HEK293 (cell line): ENCODE results near the gene KIAA1755.

Experiments
- ZBTB17 ChIP-seq: fragments of 450-650 bp; formaldehyde crosslinking; IDR thresholded peaks from 2 replicates; pipeline ENCODE4 v1.5.1; 2016; ENCODE audit warnings: missing biosample characterization, missing genetic modification characterization
- ZFP37 ChIP-seq: fragments of 450-650 bp; formaldehyde crosslinking; IDR thresholded peaks from 2 replicates; pipeline ENCODE4 v1.5.1; 2016; ENCODE audit warnings: missing biosample characterization, missing genetic modification characterization
- ZNF24 ChIP-seq: fragments of 450-650 bp; formaldehyde crosslinking; IDR thresholded peaks from 2 replicates; pipeline ENCODE4 v1.5.1; 2016; ENCODE audit warnings: missing biosample characterization, missing genetic modification characterization
- ZNF292 ChIP-seq: fragments of 450-650 bp; formaldehyde crosslinking; IDR thresholded peaks from 2 replicates; pipeline ENCODE4 v1.5.1; 2016; ENCODE audit warnings: low read depth, missing biosample characterization, missing genetic modification characterization, borderline replicate concordance
- ZNF354C ChIP-seq: fragments of 450-650 bp; formaldehyde crosslinking; IDR thresholded peaks from 2 replicates; pipeline ENCODE4 v1.5.1; 2016; ENCODE audit warnings: missing biosample characterization, missing genetic modification characterization, low read depth, borderline replicate concordance
- ZNF664 ChIP-seq: fragments of 450-650 bp; formaldehyde crosslinking; IDR thresholded peaks from 2 replicates; pipeline ENCODE4 v1.5.1; 2016; ENCODE audit warnings: missing biosample characterization, missing genetic modification characterization
- ZSCAN30 ChIP-seq: fragments of 450-650 bp; IDR thresholded peaks from 2 replicates; pipeline ENCODE4 v1.5.1; 2018; ENCODE audit warnings: missing biosample characterization, mild to moderate bottlenecking, missing genetic modification characterization, moderate library complexity
- TF ChIP-seq, protein P1 (sequence below): fragments of 450-650 bp; IDR thresholded peaks from 2 replicates; pipeline ENCODE4 v1.5.1; 2018; ENCODE audit warnings: missing biosample characterization, mild to moderate bottlenecking, missing genetic modification characterization
- TF ChIP-seq, protein P2 (sequence below): fragments of 450-650 bp; formaldehyde crosslinking; IDR thresholded peaks from 2 replicates; pipeline ENCODE4 v1.5.1; 2016; ENCODE audit warnings: missing biosample characterization, missing genetic modification characterization
- TF ChIP-seq, protein P3 (sequence below): fragments of 450-650 bp; formaldehyde crosslinking; IDR thresholded peaks from 2 replicates; pipeline ENCODE4 v1.5.1; 2016; ENCODE audit warnings: missing biosample characterization, missing genetic modification characterization

DNA sequence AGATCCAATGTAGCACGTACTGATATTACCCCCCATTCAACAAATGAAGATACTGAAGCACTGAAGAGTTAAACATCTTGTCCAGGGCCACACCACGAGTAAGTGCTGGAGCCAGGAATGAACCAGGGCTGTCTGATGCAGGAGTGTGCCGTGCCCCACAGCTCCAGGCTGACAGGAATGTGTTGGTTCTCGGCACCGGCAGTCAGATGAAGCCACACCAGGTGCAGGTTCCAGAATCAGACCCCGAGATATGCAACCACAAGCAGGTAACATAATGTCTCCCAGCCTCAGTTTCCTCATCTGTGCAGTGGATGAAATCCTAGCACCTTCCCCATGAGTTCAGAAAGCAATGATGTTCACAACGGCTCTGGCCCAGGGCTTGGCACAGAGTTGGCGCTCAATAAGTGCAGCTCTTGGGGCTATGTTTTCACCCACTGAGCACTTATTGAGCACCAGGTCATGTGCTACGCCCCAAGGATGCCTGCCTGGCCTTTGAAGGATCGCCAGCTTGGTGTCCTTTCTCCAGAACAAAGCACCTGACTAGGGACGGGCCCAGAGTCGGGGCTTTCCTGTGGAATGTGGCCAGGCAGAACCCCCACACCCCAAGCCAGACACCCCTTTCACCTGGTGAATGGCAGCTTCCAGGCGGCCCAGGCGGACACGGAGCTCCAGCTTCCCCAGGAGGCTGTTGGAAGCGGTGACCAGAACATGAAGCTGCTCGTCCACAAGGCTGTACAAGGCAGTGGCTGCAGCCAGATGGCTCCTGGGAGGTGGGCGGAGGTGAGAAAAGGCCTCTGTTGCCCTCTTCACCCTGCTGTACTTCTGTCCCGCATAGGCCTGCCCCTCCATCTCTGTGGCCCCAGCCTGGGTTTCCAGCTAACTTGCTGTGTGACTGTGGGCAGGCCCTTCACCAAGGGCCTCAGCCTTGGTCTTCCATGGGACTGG lies 41.3 kb downstream of the KIAA1755 start:
- no peak for TF ChIP-seq ZNF664 (tag by site-specific recombination)
- TF ChIP-seq, protein P1, sequence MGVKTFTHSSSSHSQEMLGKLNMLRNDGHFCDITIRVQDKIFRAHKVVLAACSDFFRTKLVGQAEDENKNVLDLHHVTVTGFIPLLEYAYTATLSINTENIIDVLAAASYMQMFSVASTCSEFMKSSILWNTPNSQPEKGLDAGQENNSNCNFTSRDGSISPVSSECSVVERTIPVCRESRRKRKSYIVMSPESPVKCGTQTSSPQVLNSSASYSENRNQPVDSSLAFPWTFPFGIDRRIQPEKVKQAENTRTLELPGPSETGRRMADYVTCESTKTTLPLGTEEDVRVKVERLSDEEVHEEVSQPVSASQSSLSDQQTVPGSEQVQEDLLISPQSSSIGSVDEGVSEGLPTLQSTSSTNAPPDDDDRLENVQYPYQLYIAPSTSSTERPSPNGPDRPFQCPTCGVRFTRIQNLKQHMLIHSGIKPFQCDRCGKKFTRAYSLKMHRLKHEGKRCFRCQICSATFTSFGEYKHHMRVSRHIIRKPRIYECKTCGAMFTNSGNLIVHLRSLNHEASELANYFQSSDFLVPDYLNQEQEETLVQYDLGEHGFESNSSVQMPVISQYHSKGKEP (tag by site-specific recombination) = no peak
- TF ChIP-seq, protein P2, sequence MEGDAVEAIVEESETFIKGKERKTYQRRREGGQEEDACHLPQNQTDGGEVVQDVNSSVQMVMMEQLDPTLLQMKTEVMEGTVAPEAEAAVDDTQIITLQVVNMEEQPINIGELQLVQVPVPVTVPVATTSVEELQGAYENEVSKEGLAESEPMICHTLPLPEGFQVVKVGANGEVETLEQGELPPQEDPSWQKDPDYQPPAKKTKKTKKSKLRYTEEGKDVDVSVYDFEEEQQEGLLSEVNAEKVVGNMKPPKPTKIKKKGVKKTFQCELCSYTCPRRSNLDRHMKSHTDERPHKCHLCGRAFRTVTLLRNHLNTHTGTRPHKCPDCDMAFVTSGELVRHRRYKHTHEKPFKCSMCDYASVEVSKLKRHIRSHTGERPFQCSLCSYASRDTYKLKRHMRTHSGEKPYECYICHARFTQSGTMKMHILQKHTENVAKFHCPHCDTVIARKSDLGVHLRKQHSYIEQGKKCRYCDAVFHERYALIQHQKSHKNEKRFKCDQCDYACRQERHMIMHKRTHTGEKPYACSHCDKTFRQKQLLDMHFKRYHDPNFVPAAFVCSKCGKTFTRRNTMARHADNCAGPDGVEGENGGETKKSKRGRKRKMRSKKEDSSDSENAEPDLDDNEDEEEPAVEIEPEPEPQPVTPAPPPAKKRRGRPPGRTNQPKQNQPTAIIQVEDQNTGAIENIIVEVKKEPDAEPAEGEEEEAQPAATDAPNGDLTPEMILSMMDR (tag by site-specific recombination) = no peak
- TF ChIP-seq ZNF354C = no peak
- TF ChIP-seq, protein P3, sequence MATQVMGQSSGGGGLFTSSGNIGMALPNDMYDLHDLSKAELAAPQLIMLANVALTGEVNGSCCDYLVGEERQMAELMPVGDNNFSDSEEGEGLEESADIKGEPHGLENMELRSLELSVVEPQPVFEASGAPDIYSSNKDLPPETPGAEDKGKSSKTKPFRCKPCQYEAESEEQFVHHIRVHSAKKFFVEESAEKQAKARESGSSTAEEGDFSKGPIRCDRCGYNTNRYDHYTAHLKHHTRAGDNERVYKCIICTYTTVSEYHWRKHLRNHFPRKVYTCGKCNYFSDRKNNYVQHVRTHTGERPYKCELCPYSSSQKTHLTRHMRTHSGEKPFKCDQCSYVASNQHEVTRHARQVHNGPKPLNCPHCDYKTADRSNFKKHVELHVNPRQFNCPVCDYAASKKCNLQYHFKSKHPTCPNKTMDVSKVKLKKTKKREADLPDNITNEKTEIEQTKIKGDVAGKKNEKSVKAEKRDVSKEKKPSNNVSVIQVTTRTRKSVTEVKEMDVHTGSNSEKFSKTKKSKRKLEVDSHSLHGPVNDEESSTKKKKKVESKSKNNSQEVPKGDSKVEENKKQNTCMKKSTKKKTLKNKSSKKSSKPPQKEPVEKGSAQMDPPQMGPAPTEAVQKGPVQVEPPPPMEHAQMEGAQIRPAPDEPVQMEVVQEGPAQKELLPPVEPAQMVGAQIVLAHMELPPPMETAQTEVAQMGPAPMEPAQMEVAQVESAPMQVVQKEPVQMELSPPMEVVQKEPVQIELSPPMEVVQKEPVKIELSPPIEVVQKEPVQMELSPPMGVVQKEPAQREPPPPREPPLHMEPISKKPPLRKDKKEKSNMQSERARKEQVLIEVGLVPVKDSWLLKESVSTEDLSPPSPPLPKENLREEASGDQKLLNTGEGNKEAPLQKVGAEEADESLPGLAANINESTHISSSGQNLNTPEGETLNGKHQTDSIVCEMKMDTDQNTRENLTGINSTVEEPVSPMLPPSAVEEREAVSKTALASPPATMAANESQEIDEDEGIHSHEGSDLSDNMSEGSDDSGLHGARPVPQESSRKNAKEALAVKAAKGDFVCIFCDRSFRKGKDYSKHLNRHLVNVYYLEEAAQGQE (tag by site-specific recombination) = no peak
- no peak for TF ChIP-seq ZBTB17 (tag by site-specific recombination)
- TF ChIP-seq ZFP37 (tag by site-specific recombination) = no peak
- TF ChIP-seq ZNF24 (tag by site-specific recombination) = no peak
- no peak for TF ChIP-seq ZNF292
- TF ChIP-seq ZSCAN30 = no peak
